LNCaP clone FGC (cell line): ENCODE results near the gene IFNLR1.

ENCODE experiments used
- DNase-seq: peaks from one replicate; pipeline ENCODE4 v3.0.0-alpha.2; 2011; ENCODE audit warnings: low read depth
- H3K4me3 ChIP-seq: 2 replicates; pipeline ENCODE4 v1.5.1; 2011; ENCODE audit warnings: mild to moderate bottlenecking, low read depth, low read length, control low read depth
- TF ChIP-seq, protein P1 (sequence below): IDR thresholded peaks from 2 replicates; pipeline ENCODE4 v1.5.1; 2012; ENCODE audit warnings: mild to moderate bottlenecking; ENCODE audit not compliant: control insufficient read depth, insufficient read depth; ENCODE audit errors: extremely low read depth

IFNLR1 gene

GRCh38 chr1:24159366-24159765 lies 27.7 kb downstream of the IFNLR1 start:
- TF ChIP-seq, protein P1, sequence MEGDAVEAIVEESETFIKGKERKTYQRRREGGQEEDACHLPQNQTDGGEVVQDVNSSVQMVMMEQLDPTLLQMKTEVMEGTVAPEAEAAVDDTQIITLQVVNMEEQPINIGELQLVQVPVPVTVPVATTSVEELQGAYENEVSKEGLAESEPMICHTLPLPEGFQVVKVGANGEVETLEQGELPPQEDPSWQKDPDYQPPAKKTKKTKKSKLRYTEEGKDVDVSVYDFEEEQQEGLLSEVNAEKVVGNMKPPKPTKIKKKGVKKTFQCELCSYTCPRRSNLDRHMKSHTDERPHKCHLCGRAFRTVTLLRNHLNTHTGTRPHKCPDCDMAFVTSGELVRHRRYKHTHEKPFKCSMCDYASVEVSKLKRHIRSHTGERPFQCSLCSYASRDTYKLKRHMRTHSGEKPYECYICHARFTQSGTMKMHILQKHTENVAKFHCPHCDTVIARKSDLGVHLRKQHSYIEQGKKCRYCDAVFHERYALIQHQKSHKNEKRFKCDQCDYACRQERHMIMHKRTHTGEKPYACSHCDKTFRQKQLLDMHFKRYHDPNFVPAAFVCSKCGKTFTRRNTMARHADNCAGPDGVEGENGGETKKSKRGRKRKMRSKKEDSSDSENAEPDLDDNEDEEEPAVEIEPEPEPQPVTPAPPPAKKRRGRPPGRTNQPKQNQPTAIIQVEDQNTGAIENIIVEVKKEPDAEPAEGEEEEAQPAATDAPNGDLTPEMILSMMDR: no peak
- no peak for DNase-seq
- no peak overlapping the region for H3K4me3 ChIP-seq

DNA sequence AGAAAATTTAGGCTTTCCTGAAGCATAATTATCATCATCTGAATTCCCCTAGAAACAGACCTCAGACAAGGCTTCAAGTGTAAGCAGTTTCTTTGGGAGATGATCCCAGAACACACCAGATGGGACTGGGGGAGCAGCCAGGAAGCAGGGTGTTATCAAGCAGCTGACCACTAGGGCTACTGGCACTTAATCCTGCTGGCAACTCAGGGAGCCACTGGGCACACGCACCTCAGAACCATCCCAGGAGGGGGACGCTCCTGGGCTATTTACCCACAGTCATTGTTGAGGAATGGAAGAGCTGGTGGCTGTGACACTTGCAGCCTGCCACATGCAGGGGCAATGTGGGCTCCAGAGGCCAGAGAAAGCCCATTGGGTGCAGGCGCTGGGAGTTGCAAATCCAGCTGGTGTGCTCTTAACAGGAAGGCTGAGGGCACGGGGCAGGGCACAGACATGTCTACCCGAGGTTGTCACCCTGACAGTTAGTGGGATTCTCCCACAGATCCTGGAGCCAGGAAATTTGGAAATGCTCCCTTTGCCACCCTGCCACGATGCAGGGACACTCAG lies 29.1 kb downstream of the IFNLR1 start:
- DNase-seq: no peak
- TF ChIP-seq, protein P1: no peak
- H3K4me3 ChIP-seq: no peak overlapping the region

- TF ChIP-seq, protein P1: no peak
- H3K4me3 ChIP-seq: no peak overlapping the region
- DNase-seq: no peak
These were observed 30.4 kb downstream of the IFNLR1 start for GRCh38 chr1:24156542-24157260.

GRCh38 chr1:24155011-24155782 lies 31.9 kb downstream of the IFNLR1 start:
- no peak overlapping the region for H3K4me3 ChIP-seq
- TF ChIP-seq, protein P1: no peak
- DNase-seq: no peak

DNA sequence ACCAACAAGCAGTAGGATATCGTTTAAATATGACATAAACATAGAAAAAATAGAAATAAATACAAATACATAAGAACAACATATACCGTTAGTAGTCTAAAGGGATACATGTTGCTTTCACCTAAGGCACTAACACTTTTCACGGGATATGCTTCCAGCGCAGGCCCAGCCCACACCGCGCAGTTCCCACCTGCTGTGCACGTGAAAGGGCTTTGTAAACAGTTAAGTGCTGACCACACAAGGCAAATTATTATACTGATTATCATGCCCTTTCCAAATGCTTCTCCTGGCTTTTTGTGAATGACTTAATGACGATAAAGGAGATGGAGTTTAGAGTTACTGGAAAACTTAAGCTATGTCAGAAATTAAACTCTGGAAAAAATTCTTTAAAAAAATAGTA lies 32.9 kb downstream of the IFNLR1 start:
- TF ChIP-seq, protein P1: no peak
- no peak overlapping the region for H3K4me3 ChIP-seq
- DNase-seq: no peak

DNA sequence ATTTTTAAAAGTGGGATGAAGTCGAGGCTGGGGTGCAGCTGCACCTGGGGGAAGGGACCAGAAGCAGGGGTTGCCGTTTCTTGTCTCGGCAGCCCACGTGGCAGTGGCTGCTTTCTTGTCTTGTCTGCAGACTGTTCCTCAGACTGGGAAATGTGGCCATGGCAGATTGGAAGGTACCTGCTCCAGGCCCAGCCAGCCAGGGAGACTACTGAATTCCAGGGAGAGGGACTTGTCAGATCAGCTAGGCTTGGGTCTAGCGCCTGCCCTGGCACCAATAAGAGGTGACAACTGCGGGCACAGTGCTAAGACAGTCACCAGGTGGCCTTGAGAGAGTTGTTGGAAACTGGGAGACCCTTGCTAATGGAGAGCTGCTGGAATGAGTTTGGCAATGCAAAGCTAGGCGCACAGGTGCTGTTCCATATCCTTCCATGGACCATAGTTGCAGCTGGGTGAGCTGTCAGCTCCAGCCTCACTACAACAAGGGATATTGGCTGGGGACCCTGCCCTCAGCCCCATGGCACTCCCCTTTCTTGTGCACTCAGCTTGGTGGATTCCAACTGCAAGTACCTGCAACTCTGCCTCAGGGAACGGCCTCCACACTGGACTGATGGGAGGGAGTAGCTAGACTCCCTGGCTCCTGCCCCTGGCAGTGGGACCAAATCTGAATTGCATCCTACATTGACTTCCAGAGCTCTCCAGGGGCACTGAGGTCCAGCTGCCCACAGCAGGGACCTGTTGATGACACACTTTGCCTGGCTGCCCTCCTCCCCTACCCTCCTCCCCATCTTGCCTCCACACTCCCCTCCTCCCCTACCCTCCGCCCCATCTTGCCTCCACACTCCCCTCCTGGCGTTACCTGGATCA lies 34.2 kb downstream of the IFNLR1 start:
- TF ChIP-seq, protein P1: no peak
- H3K4me3 ChIP-seq: no peak overlapping the region

More for the DNA sequence above, 34.2 kb downstream of the IFNLR1 start:
- no peak for DNase-seq
